Upper lobe of left lung (tissue), 6 donors: ENCODE data around the gene SYT6. TPM values are rescaled to one million over a fixed set of nuclear protein-coding genes. Genes with fewer than 3 reads are reported as not detected.

Source experiments
- ATAC-seq, 2 donors: fragments of 200-7000 bp; cut with Tn5 transposase; one replicate each; pipeline ENCODE4 v1.9.1; 2022; ENCODE audit warnings: mild to moderate bottlenecking in 2 of 2, moderate library complexity in 2 of 2; ENCODE audit not compliant: low FRiP score in 2 of 2
- DNase-seq, 2 donors: peaks; one replicate each; pipeline ENCODE4 v3.0.0-alpha.2; 2019 to 2020
- H3K27ac ChIP-seq, 4 donors: fragments of 200-600 bp; sonication (generic); one replicate each; pipeline ENCODE4 v1.5.1; 2016 to 2019
- H3K27me3 ChIP-seq, 4 donors: fragments of 200-600 bp; sonication (generic); one replicate each; pipeline ENCODE4 v1.5.1; 2017 to 2019
- H3K36me3 ChIP-seq, 4 donors: fragments of 200-600 bp; sonication (generic); one replicate each; pipeline ENCODE4 v1.5.1; 2016 to 2019
- H3K4me1 ChIP-seq, 4 donors: fragments of 200-600 bp; sonication (generic); one replicate each; pipeline ENCODE4 v1.5.1; 2018 to 2019
- H3K4me3 ChIP-seq, 4 donors: fragments of 200-600 bp; sonication (generic); one replicate each; pipeline ENCODE4 v1.5.1; 2017 to 2019; ENCODE audit warnings: mild to moderate bottlenecking in 2 of 4, moderate library complexity in 1 of 4
- H3K9me3 ChIP-seq, 4 donors: fragments of 200-600 bp; sonication (generic); one replicate each; pipeline ENCODE4 v1.5.1; 2018 to 2019
- EP300 ChIP-seq, 4 donors: sonication (generic); formaldehyde crosslinking; IDR thresholded peaks; one replicate each; pipeline ENCODE4 v1.5.1; 2017; ENCODE audit warnings: antibody characterized with exemption in 4 of 4, control low read depth in 2 of 4
- POLR2A ChIP-seq, 4 donors: fragments of 450-650 bp; IDR thresholded peaks; one replicate each; pipeline ENCODE4 v1.5.1; 2016 to 2017; ENCODE audit warnings: antibody characterized with exemption in 4 of 4, mild to moderate bottlenecking in 2 of 4
- POLR2AphosphoS5 ChIP-seq, 2 donors: sonication (generic); formaldehyde crosslinking; IDR thresholded peaks; one replicate each; pipeline ENCODE4 v1.5.1; 2017; ENCODE audit warnings: antibody characterized with exemption in 2 of 2
- WGBS, 2 donors: methylation state at CpG; one replicate each; pipeline ENCODE4 v1.1.5; 2017 to 2018; 5-methylcytosine and 5-hydroxymethylcytosine counted together
- total RNA-seq, 6 donors: library from RNA; depleted of rRNA in 4 of 6; stranded (reverse); fragments of >200 nt in 4 of 6; gene quantifications; one replicate each; pipeline versions ENCODE4 v1.1.0 to v1.2.1, GENCODE V29; 2016 to 2021
- TF ChIP-seq, protein P1 (sequence below), 6 experiments: fragments of 450-650 bp in 4 of 6; fragments of 200-600 bp in 2 of 6; sonication (generic) in 2 of 6; IDR thresholded peaks; one replicate each; pipeline ENCODE4 v1.5.1; 2016 to 2019; ENCODE audit warnings: antibody characterized with exemption in 6 of 6
- donor health status: DM: no; HTN: no; CAD: no; lungs with moderate emphysema.
- donor health status: DM: no; HTN: yes; CAD: no; lungs with severe emphysema.

SYT6 gene
- total RNA-seq, 6 donors from 2014 or later, result 0.07 TPM; not detected in 5

GRCh38 chr1:114100148-114100547, 53.5 kb downstream of the SYT6 start:
- no peaks in the 10 kb centered on the region for H3K36me3 ChIP-seq
- no peak overlapping the region for H3K4me3 ChIP-seq
- ATAC-seq (no peak), DNase-seq (no peak)
- H3K27me3 ChIP-seq, result no peaks in the 10 kb centered on the region
- H3K4me1 ChIP-seq, result no peaks in the 10 kb centered on the region
- TF ChIP-seq POLR2AphosphoS5 (IDR thresholded peaks at IDR 0.05) (no peak), POLR2A (IDR thresholded peaks at IDR 0.05) (no peak), EP300 (IDR thresholded peaks at IDR 0.05) (no peak)
- TF ChIP-seq, protein P1, sequence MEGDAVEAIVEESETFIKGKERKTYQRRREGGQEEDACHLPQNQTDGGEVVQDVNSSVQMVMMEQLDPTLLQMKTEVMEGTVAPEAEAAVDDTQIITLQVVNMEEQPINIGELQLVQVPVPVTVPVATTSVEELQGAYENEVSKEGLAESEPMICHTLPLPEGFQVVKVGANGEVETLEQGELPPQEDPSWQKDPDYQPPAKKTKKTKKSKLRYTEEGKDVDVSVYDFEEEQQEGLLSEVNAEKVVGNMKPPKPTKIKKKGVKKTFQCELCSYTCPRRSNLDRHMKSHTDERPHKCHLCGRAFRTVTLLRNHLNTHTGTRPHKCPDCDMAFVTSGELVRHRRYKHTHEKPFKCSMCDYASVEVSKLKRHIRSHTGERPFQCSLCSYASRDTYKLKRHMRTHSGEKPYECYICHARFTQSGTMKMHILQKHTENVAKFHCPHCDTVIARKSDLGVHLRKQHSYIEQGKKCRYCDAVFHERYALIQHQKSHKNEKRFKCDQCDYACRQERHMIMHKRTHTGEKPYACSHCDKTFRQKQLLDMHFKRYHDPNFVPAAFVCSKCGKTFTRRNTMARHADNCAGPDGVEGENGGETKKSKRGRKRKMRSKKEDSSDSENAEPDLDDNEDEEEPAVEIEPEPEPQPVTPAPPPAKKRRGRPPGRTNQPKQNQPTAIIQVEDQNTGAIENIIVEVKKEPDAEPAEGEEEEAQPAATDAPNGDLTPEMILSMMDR (IDR thresholded peaks at IDR 0.05), result no peak
- H3K9me3 ChIP-seq, result no peaks in the 10 kb centered on the region
- H3K27ac ChIP-seq, result no peak overlapping the region
- 91 to 95% methylated on average over 6 of the region's 6 CpGs for WGBS, 2 donors

GRCh38 chr1:114099268-114099667, 54.4 kb downstream of the SYT6 start:
- H3K36me3 ChIP-seq, result no peaks in the 10 kb centered on the region
- no peaks in the 10 kb centered on the region for H3K4me1 ChIP-seq
- TF ChIP-seq POLR2A (IDR thresholded peaks at IDR 0.05) (no peak), EP300 (IDR thresholded peaks at IDR 0.05) (no peak), POLR2AphosphoS5 (IDR thresholded peaks at IDR 0.05) (no peak)
- TF ChIP-seq, protein P1 (IDR thresholded peaks at IDR 0.05), result no peak
- H3K27me3 ChIP-seq, result no peaks in the 10 kb centered on the region
- ATAC-seq, result no peak
- H3K9me3 ChIP-seq, result no peaks in the 10 kb centered on the region
- DNase-seq, result no peak
- WGBS, 2 donors, result 78 to 87% methylated on average over 4 of the region's 4 CpGs
- no peak overlapping the region for H3K4me3 ChIP-seq
- H3K27ac ChIP-seq, result no peak overlapping the region

DNA sequence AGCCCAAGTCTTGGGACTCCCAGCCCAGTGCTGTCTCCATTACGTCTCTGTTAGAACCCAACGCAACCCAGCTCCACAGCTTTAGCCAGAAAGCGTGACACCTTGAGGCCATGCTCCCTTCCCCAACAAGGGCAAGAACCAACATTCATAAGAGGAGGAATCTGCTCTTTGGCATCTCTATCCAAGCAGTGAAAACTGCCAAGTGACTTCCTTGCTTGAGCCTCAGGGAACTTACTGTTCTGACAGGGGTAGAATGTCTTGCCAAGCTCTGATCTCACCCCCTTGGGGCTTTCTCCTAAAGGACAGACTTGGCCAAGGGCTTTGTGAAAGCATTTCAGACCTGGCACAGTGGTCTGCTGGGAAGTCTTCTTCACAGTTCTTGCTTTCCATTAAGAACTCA, 56.6 kb downstream of the SYT6 start:
- TF ChIP-seq POLR2A (IDR thresholded peaks at IDR 0.05), result no peak
- TF ChIP-seq, protein P1 (IDR thresholded peaks at IDR 0.05), result no peak
- no peak for TF ChIP-seq POLR2AphosphoS5 (IDR thresholded peaks at IDR 0.05)
- TF ChIP-seq EP300 (IDR thresholded peaks at IDR 0.05), result no peak
- H3K4me1 ChIP-seq, result no peaks in the 10 kb centered on the region
- H3K9me3 ChIP-seq, result no peaks in the 10 kb centered on the region
- H3K4me3 ChIP-seq, result no peak overlapping the region
- H3K36me3 ChIP-seq, result no peaks in the 10 kb centered on the region
- DNase-seq (no peak), ATAC-seq (peak in 1 of 2 donors; percentile 23)
- no peak overlapping the region for H3K27ac ChIP-seq
- H3K27me3 ChIP-seq, result no peaks in the 10 kb centered on the region
- WGBS, 2 donors, result 95 to 96% methylated on average over 3 of the region's 3 CpGs

GRCh38 chr1:114094675-114095074, 59.0 kb downstream of the SYT6 start:
- 80 to 82% methylated on average over 9 of the region's 9 CpGs for WGBS, 2 donors
- DNase-seq, result no peak
- H3K27me3 ChIP-seq, result no peaks in the 10 kb centered on the region

DNA sequence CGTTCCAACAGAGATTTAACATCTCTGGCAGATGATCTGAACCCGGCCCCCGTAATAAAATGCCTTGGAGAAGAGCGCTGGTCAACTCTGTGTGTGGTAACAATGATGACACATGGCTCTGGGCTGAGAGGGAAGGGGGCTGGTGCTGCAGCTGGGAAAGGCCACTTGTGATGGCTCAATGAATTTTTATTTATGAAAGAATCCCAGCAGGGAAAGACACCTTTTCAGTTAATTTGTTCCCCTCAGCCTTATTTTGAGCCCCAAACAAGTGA, 59.4 kb downstream of the SYT6 start:
- no peaks in the 10 kb centered on the region for H3K27me3 ChIP-seq
- TF ChIP-seq POLR2A (IDR thresholded peaks at IDR 0.05) (no peak), EP300 (IDR thresholded peaks at IDR 0.05) (no peak), POLR2AphosphoS5 (IDR thresholded peaks at IDR 0.05) (no peak)
- TF ChIP-seq, protein P1 (IDR thresholded peaks at IDR 0.05), result no peak
- no peaks in the 10 kb centered on the region for H3K36me3 ChIP-seq
- no peaks in the 10 kb centered on the region for H3K9me3 ChIP-seq
- no peak overlapping the region for H3K27ac ChIP-seq
- H3K4me1 ChIP-seq, result no peaks in the 10 kb centered on the region
- WGBS, 2 donors, result 76 to 82% methylated on average over 4 of the region's 4 CpGs
- DNase-seq, result no peak
- ATAC-seq, result no peak
- no peak overlapping the region for H3K4me3 ChIP-seq

More at GRCh38 chr1:114094675-114095074, 59.0 kb downstream of the SYT6 start:
- ATAC-seq, result no peak
- Histone ChIP-seq H3K4me1 (no peaks in the 10 kb centered on the region), H3K9me3 (no peaks in the 10 kb centered on the region), H3K4me3 (no peak overlapping the region), H3K27ac (no peak overlapping the region), H3K36me3 (no peaks in the 10 kb centered on the region)
- TF ChIP-seq EP300 (IDR thresholded peaks at IDR 0.05) (no peak), POLR2AphosphoS5 (IDR thresholded peaks at IDR 0.05) (no peak), POLR2A (IDR thresholded peaks at IDR 0.05) (no peak)
- TF ChIP-seq, protein P1 (IDR thresholded peaks at IDR 0.05), result no peak
